Ovary (tissue), 3 donors: ENCODE data around the gene FBXL13.

Experiments
- POLR2A ChIP-seq: fragments of 450-650 bp; IDR thresholded peaks from one replicate; pipeline ENCODE4 v1.6.1; 2017; ENCODE audit warnings: antibody characterized with exemption, mild to moderate bottlenecking, moderate library complexity
- TF ChIP-seq, protein P1 (sequence below), 3 donors: fragments of 450-650 bp in 2 of 3; fragments of 200-600 bp in 1 of 3; IDR thresholded peaks; one replicate each; pipeline versions ENCODE4 v1.5.1 to v1.8.0; 2016 to 2022; ENCODE audit warnings: antibody characterized with exemption in 3 of 3, mild to moderate bottlenecking in 1 of 3
- donor health status: DM: no; HTN: no; CAD: no.

GRCh38 chr7:102833343-102833742 is 241.3 kb downstream of the FBXL13 start:
- TF ChIP-seq, protein P1, sequence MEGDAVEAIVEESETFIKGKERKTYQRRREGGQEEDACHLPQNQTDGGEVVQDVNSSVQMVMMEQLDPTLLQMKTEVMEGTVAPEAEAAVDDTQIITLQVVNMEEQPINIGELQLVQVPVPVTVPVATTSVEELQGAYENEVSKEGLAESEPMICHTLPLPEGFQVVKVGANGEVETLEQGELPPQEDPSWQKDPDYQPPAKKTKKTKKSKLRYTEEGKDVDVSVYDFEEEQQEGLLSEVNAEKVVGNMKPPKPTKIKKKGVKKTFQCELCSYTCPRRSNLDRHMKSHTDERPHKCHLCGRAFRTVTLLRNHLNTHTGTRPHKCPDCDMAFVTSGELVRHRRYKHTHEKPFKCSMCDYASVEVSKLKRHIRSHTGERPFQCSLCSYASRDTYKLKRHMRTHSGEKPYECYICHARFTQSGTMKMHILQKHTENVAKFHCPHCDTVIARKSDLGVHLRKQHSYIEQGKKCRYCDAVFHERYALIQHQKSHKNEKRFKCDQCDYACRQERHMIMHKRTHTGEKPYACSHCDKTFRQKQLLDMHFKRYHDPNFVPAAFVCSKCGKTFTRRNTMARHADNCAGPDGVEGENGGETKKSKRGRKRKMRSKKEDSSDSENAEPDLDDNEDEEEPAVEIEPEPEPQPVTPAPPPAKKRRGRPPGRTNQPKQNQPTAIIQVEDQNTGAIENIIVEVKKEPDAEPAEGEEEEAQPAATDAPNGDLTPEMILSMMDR (IDR thresholded peaks at IDR 0.05): no peak
- TF ChIP-seq POLR2A: no peak
